ENCODE results near the gene NKD2. TPM values are rescaled to one million over a fixed set of nuclear protein-coding genes. Genes with fewer than 3 reads are reported as not detected.

NKD2 gene
- total and polyA plus RNA-seq, 9 of the 15 experiments (the other 6 are each of a cell fraction or from before 2014, with no cell fraction given): 0.09 to 0.64 (median 0.27) TPM; not detected in 5

DNA sequence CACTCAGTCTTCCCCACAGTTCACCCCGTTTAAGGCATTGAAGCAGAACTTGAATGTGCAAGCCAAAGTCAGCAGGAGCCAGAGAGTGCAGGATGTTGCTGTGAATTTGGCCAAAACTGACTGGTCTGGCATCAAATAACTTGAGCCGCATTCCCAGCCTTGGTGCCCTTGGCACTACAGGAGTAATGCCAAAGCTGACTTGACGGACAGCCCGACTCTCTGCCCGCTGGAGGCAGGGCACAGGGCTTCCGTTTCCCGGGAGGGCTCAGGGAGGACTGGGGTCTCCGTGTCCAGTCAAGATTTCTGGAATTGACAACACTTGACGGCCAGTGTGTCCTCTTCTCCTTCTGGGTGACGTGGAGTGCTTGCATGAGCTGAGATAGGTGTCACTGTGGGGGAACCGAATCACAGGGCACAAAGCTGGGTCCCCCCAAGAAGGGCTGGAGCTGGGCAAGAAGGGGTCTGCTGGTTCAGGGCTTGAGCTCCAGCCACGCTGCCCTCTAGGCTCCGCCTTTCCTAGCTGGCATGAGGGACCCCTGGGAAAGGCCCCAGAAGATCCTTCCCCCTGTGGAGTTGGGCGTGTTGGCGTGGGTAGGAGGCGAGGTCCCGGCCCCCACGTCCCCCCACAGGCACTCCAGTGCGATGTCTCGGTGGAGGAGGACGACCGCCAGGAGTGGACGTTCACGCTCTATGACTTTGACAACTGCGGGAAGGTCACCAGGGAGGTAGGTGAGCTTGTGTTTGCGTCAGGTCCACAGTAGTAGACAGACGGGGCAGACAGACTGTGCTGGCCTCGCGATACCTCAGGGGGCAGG is 25.2 kb downstream of the NKD2 start:
- FAIRE-seq: no peak
- Histone ChIP-seq H3K9me1 (ENCODE audit: control insufficient read depth, insufficient read depth, low read length) (no peaks in the 10 kb centered on the region), H3K27ac (ENCODE audit: extremely low read depth, low read depth, low read length) (no peak overlapping the region), H3K9ac (ENCODE audit: insufficient read depth in 1 of 2, low read depth in 2 of 2, low read length in 2 of 2) (no peak overlapping the region; a peak in 1 of 4 replicates), H3K4me3 (no peak overlapping the region), H3K27me3 (ENCODE audit: control insufficient read depth in 2 of 2, insufficient read depth in 2 of 2, low read length in 2 of 2) (peaks cover 29 to 79% of the 10 kb centered on the region in 2 experiments; a peak in 4 of 5 replicates), H3K4me2 (ENCODE audit: insufficient read depth, low read length) (no peak overlapping the region), H3K36me3 (ENCODE audit: control insufficient read depth, insufficient read depth, low read length) (no peaks in the 10 kb centered on the region), H2AFZ (ENCODE audit: low read depth, low read length) (no peak overlapping the region), H4K20me1 (replicated peaks; ENCODE audit: control insufficient read depth, insufficient read depth, low read length) (peaks cover 6% of the 10 kb centered on the region), H3K4me1 (replicated peaks in 1 of 2; ENCODE audit: control insufficient read depth in 2 of 2, insufficient read depth in 2 of 2, low read length in 2 of 2) (peaks cover 0 to 25% of the 10 kb centered on the region in 2 experiments; a peak in 2 of 5 replicates), H3K79me2 (ENCODE audit: control insufficient read depth, insufficient read depth, low read length) (no peaks in the 10 kb centered on the region), H3K9me3 (replicated peaks; ENCODE audit: control insufficient read depth, insufficient read depth, low read depth, low read length) (no peaks in the 10 kb centered on the region)
- intact Hi-C loops (cut with micrococcal nuclease): no loop called here
- CTCF ChIA-PET (ENCODE audit: low intra/inter-chr PET ratio): no interaction called here
- POLR2A ChIA-PET: interaction anchor here (0.6 kb wide), 3 partner anchors 42 to 730 kb away, joined by 3 to 4 read pairs (median 4); no protein-coding TSS in a partner anchor
- ATAC-seq: no peak
- in situ Hi-C loops (cut with MboI): no loop called here
- WGBS (ENCODE audit: insufficient coverage, low coverage, missing lambda C conversion rate): 15% methylated on average over 29 of the region's 29 CpGs
- TF ChIP-seq NRF1 (conservative IDR thresholded peaks at IDR 0.05 in 1 of 2, IDR thresholded peaks at IDR 0.05 in 1 of 2): no peak
- TF ChIP-seq PTBP1 (IDR thresholded peaks at IDR 0.05; ENCODE audit: low read depth, low read length): no peak
- TF ChIP-seq, protein P1, sequence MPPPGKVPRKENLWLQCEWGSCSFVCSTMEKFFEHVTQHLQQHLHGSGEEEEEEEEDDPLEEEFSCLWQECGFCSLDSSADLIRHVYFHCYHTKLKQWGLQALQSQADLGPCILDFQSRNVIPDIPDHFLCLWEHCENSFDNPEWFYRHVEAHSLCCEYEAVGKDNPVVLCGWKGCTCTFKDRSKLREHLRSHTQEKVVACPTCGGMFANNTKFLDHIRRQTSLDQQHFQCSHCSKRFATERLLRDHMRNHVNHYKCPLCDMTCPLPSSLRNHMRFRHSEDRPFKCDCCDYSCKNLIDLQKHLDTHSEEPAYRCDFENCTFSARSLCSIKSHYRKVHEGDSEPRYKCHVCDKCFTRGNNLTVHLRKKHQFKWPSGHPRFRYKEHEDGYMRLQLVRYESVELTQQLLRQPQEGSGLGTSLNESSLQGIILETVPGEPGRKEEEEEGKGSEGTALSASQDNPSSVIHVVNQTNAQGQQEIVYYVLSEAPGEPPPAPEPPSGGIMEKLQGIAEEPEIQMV (tag; conservative IDR thresholded peaks at IDR 0.05; ENCODE audit: low read depth): no peak
- no peak for TF ChIP-seq NFIX (CRISPR knock-in tag; IDR thresholded peaks at IDR 0.05; ENCODE audit: low read depth)
- no peak for TF ChIP-seq HNRNPK (IDR thresholded peaks at IDR 0.05; ENCODE audit: low read depth, low read length, poor library complexity, severe bottlenecking)
- TF ChIP-seq, protein P2, sequence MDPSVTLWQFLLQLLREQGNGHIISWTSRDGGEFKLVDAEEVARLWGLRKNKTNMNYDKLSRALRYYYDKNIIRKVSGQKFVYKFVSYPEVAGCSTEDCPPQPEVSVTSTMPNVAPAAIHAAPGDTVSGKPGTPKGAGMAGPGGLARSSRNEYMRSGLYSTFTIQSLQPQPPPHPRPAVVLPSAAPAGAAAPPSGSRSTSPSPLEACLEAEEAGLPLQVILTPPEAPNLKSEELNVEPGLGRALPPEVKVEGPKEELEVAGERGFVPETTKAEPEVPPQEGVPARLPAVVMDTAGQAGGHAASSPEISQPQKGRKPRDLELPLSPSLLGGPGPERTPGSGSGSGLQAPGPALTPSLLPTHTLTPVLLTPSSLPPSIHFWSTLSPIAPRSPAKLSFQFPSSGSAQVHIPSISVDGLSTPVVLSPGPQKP (CRISPR knock-in tag; IDR thresholded peaks at IDR 0.05): no peak
- TF ChIP-seq, protein P3, sequence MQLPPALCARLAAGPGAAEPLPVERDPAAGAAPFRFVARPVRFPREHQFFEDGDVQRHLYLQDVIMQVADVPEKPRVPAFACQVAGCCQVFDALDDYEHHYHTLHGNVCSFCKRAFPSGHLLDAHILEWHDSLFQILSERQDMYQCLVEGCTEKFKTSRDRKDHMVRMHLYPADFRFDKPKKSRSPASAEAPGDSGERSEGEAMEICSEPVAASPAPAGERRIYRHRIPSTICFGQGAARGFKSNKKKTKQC (CRISPR knock-in tag; IDR thresholded peaks at IDR 0.05): no peak
- TF ChIP-seq CTBP1 (IDR thresholded peaks at IDR 0.05; ENCODE audit: borderline replicate concordance): no peak
- no peak for TF ChIP-seq CBFB (CRISPR knock-in tag; IDR thresholded peaks at IDR 0.05)
- no peak for TF ChIP-seq ZSCAN32 (CRISPR knock-in tag; IDR thresholded peaks at IDR 0.05)
- TF ChIP-seq, protein P4, sequence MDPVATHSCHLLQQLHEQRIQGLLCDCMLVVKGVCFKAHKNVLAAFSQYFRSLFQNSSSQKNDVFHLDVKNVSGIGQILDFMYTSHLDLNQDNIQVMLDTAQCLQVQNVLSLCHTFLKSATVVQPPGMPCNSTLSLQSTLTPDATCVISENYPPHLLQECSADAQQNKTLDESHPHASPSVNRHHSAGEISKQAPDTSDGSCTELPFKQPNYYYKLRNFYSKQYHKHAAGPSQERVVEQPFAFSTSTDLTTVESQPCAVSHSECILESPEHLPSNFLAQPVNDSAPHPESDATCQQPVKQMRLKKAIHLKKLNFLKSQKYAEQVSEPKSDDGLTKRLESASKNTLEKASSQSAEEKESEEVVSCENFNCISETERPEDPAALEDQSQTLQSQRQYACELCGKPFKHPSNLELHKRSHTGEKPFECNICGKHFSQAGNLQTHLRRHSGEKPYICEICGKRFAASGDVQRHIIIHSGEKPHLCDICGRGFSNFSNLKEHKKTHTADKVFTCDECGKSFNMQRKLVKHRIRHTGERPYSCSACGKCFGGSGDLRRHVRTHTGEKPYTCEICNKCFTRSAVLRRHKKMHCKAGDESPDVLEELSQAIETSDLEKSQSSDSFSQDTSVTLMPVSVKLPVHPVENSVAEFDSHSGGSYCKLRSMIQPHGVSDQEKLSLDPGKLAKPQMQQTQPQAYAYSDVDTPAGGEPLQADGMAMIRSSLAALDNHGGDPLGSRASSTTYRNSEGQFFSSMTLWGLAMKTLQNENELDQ (CRISPR knock-in tag; IDR thresholded peaks at IDR 0.05; ENCODE audit: borderline replicate concordance): no peak
- TF ChIP-seq, protein P5, sequence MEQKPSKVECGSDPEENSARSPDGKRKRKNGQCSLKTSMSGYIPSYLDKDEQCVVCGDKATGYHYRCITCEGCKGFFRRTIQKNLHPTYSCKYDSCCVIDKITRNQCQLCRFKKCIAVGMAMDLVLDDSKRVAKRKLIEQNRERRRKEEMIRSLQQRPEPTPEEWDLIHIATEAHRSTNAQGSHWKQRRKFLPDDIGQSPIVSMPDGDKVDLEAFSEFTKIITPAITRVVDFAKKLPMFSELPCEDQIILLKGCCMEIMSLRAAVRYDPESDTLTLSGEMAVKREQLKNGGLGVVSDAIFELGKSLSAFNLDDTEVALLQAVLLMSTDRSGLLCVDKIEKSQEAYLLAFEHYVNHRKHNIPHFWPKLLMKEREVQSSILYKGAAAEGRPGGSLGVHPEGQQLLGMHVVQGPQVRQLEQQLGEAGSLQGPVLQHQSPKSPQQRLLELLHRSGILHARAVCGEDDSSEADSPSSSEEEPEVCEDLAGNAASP (IDR thresholded peaks at IDR 0.05): no peak
- DNase-seq (ENCODE audit: extremely low read depth in 1 of 4, low spot score in 3 of 4): no peak
- no TSS peak for BruUV-seq (replicated peaks)

Data from K562 (cell line).